Caki2 (cell line): Measurements from ENCODE around the gene CSNK1G3. TPM values are rescaled to one million over a fixed set of nuclear protein-coding genes. Genes with fewer than 3 reads are reported as not detected.

Source experiments
- DNase-seq: peaks from one replicate; pipeline ENCODE4 v3.0.0-alpha.2; 2015; ENCODE audit warnings: low read depth
- in situ Hi-C: cut with HindIII; loops from 2 replicates; pipeline ENCODE4 v1.10.0; 2016; ENCODE audit warnings: low sequenced_read_pairs, low pct_unique_long_range_greater_than_20kb, mixed read lengths
- total RNA-seq: library from RNA; depleted of rRNA; stranded (reverse); fragments of >200 nt; shearing (Covaris generic); gene quantifications from 2 replicates; pipeline ENCODE4 v1.2.3, GENCODE V29; 2014; ENCODE audit warnings: low replicate concordance

Gene CSNK1G3
- total RNA-seq, 1 experiment from 2014 or later, result 20.2 TPM

- in situ Hi-C loops, result no loop called here
- peak; percentile 24 for DNase-seq
These were observed 33.5 kb downstream of the CSNK1G3 start for GRCh38 chr5:123545506-123545905.

DNA sequence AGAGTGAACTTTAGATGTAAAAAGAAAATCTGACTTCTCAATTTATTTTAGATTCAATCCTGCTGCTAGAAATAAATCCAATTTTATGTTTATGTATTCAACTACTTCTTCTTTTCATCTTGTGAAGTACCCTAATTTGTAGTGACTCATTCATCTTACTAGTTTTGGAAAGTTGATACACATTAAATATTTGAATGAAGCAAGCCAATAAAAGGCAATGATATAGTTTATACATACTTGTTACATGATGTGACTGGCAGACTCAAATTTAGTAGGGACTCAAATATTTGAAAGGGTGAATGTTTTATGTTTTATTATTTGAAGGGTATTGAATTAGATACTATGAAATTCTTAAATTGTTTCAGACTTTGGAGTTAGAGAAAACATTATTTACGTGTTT, 34.7 kb downstream of the CSNK1G3 start:
- in situ Hi-C loops, result no loop called here

GRCh38 chr5:123549256-123549904, 37.4 kb downstream of the CSNK1G3 start:
- DNase-seq, result no peak
- in situ Hi-C loops, result no loop called here

More for the DNA sequence above, 34.7 kb downstream of the CSNK1G3 start:
- no peak for DNase-seq

GRCh38 chr5:123554601-123555000, 42.6 kb downstream of the CSNK1G3 start:
- DNase-seq, result no peak
- in situ Hi-C loops, result no loop called here

- in situ Hi-C loops, result no loop called here
- no peak for DNase-seq
These were observed 45.9 kb downstream of the CSNK1G3 start for GRCh38 chr5:123557907-123558306.

DNA sequence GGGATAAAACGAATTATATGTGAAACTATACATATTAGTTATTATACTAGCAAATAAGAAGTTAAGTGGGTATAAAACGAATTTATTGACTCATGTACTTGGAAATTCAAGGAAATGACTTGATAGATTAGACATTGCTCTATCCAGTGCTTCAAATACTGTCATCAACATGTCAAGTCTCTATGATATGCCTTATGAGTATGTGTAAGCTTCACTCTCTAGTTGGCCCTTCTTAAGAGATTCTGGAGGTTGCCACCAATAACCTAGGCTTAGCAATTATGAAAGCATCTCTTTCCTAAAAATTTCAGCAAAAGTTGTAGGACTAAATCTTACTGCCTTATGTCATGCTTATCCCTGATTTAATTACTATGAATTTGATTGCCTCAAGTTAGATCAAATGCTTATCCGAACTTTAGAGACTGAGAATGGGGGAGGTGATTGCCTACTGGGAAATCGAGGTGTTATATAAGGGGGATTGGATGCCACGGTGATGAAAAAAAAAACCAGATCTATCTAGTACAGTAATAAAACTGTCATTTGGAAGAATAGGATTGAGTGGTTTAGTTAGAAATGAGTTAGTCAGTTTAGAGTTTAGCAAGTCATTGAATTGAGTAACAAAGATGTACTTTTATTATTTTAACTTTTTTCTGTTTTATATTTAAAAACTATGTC, 46.9 kb downstream of the CSNK1G3 start:
- in situ Hi-C loops, result no loop called here
- no peak for DNase-seq

- in situ Hi-C loops, result no loop called here
- DNase-seq, result no peak
These were observed 47.4 kb downstream of the CSNK1G3 start for GRCh38 chr5:123559434-123559775.

GRCh38 chr5:123561230-123561629, 49.3 kb downstream of the CSNK1G3 start:
- DNase-seq, result no peak
- in situ Hi-C loops, result no loop called here

GRCh38 chr5:123571927-123572326, 60.0 kb downstream of the CSNK1G3 start:
- no peak for DNase-seq
- in situ Hi-C loops, result no loop called here

DNA sequence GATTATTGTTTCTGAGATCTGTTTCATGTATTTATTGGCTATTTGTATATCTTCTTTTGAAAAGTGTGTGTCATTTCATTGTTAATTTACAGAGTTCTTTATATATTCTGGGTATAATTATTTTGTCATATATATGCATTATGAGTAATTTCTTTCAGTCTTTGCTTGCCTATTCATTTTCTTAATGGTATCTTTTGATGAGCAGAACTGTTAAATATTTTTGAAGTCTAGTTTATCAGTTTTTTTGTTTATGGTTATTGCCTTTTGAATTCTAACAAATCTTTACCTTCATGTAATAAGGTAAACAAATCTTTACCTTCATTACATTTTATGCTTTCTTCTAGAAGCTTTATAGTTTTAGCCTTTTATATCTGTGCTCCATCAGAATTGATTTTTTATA, 66.4 kb downstream of the CSNK1G3 start:
- DNase-seq, result no peak
- in situ Hi-C loops, result no loop called here

DNA sequence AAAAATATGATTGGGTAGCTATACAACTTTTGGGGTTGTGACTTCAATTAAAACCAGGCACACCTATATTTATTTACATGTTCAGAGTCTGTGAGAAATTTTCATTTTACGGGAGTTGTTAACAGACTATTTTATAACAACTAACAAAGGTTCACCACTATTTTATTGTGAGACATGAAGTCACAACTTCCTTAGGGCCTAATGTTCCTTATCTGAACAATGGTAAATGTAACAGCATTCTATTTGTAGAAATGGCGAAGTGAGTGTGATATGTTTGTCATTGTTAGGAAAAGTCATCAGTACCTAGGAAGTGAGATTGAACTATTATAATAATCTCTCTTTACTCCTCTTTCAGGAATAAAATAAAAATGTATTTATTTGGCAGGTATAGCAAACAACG, 67.4 kb downstream of the CSNK1G3 start:
- in situ Hi-C loops, result no loop called here
- no peak for DNase-seq

- in situ Hi-C loops, result no loop called here
- DNase-seq, result no peak
These were observed 70.7 kb downstream of the CSNK1G3 start for GRCh38 chr5:123582550-123583285.

- in situ Hi-C loops, result no loop called here
- no peak for DNase-seq
These were observed 73.9 kb downstream of the CSNK1G3 start for GRCh38 chr5:123585871-123586270.

- in situ Hi-C loops, result no loop called here
- DNase-seq, result no peak
These were observed 82.5 kb downstream of the CSNK1G3 start for GRCh38 chr5:123594434-123594833.

DNA sequence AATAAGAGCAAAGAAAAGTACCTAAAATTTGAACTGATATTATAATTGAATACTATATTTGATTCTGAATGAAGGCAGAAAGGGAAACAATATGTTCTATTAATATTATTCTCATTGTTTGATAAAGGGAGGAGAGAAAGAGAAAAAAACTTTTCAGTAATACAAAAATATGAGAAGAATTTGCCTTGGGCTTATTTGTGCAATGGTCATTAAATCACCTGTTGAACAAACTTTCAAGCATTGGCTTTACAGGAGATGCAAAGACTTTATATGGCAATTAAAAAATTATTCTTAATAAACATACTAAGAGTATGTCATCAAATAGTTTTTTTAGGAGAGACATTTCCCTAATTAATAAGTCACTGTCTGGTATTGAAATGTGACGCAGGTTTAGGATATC, 85.0 kb downstream of the CSNK1G3 start:
- in situ Hi-C loops, result no loop called here
- no peak for DNase-seq

GRCh38 chr5:123598028-123598689, 86.2 kb downstream of the CSNK1G3 start:
- in situ Hi-C loops, result no loop called here

GRCh38 chr5:123599171-123599570, 87.2 kb downstream of the CSNK1G3 start:
- DNase-seq, result peak; percentile 2
- in situ Hi-C loops, result no loop called here

More at GRCh38 chr5:123598028-123598689, 86.2 kb downstream of the CSNK1G3 start:
- DNase-seq, result no peak

DNA sequence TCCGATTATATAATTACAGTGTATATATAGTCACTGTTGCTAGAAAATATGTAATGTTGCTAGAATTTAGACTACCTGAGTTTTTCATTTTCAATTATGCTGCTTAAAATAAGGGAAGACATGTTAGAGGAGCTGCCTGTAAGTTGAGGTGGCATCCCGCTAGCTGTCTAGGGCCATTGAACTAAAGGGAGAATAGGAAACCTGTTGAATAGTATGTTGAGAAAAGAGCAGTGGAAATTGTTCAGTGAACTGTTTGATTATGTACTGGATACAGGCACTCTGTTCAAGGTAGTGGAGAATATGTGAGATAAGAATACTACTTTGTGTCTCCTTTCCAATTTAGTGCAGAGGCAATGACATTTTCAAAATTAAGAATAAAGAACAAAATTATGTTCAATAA, 89.6 kb downstream of the CSNK1G3 start:
- in situ Hi-C loops, result no loop called here
- no peak for DNase-seq

- in situ Hi-C loops, result no loop called here
- DNase-seq, result no peak
These were observed 93.8 kb downstream of the CSNK1G3 start for GRCh38 chr5:123605822-123606221.
